PFSK-1 (cell line): Measurements from ENCODE around the gene SND1.
A peak's percentile ranks its signal among the peaks of the same experiment; 100 is the strongest.

Source experiments
- FOXP2 ChIP-seq: optimal IDR thresholded peaks from 2 replicates; pipeline ENCODE3; 2011; ENCODE audit warnings: borderline replicate concordance, control low read depth, inconsistent platforms; ENCODE audit not compliant: insufficient read depth; ENCODE audit errors: extremely low read length, extremely low read depth
- POLR2AphosphoS5 ChIP-seq: IDR thresholded peaks from 2 replicates; pipeline ENCODE4 v1.6.1; 2012; ENCODE audit warnings: low read depth, mild to moderate bottlenecking, control low read depth, low read length, moderate library complexity
- SIN3A ChIP-seq: IDR thresholded peaks from 2 replicates; pipeline ENCODE4 v1.6.1; 2012; ENCODE audit warnings: mild to moderate bottlenecking, low read length, moderate library complexity, borderline replicate concordance; ENCODE audit not compliant: insufficient read depth
- TAF1 ChIP-seq: IDR thresholded peaks from 2 replicates; pipeline ENCODE4 v1.6.1; 2012; ENCODE audit warnings: low read length, control low read depth, borderline replicate concordance; ENCODE audit not compliant: insufficient read depth
- TF ChIP-seq, protein P1 (sequence below), 2 experiments: IDR thresholded peaks; 2 replicates each; pipeline versions ENCODE4 v1.6.1 to v1.8.0; 2011 to 2012; ENCODE audit warnings: low read depth in 2 of 2, low read length in 2 of 2, control low read depth in 1 of 2, inconsistent platforms in 1 of 2, mild to moderate bottlenecking in 1 of 2, moderate library complexity in 1 of 2; ENCODE audit not compliant: insufficient read depth in 1 of 2

The SND1 gene

DNA sequence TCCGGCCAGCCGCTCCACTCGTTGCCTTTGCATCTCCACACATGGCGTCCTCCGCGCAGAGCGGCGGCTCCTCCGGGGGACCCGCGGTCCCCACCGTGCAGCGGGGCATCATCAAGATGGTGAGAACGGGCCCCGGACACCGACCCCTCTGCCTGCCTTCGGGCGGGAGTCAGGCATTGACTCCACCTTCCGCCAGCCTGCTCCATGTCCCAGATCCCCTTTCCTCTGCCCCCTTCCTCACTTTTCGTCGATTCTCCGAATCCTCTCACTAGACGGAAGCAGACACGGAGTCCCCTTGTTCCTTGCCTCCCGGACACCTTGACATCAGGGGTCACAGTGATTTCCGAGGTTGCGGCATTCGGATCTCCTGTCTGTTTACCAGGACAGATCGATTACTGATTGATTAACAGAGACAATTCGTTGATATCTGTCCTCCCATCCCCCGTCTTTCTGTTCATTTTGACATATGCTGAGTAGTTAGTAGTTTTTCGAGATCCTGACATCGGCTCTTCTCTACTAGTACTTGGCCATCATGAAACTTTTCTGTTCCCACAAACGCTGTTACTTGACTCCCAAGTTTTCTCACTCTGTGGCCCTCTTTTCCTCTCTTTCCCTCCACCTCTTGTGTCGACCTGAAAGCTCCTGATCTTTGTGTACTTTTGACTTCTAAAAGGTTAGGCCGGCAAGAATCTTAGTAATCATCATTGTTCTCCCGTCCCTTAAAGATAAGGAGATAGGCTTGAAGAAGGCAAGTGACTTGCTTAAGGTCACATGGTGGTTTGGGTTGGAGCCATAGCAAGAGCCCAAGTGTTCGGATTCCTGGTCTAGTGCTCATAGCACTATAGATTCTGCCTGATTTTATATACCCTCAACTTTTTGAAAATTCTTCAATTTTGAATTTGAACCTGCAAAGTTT, 597 bp downstream of the SND1 start:
- TF ChIP-seq SIN3A, result 0 out of 2 replicates have a peak, but pooled peaks have one; percentile 57
- TF ChIP-seq FOXP2, result no peak

GRCh38 chr7:127653396-127653795, 1.4 kb downstream of the SND1 start:
- TF ChIP-seq FOXP2, result no peak
- TF ChIP-seq TAF1, result no peak
- TF ChIP-seq, protein P1, sequence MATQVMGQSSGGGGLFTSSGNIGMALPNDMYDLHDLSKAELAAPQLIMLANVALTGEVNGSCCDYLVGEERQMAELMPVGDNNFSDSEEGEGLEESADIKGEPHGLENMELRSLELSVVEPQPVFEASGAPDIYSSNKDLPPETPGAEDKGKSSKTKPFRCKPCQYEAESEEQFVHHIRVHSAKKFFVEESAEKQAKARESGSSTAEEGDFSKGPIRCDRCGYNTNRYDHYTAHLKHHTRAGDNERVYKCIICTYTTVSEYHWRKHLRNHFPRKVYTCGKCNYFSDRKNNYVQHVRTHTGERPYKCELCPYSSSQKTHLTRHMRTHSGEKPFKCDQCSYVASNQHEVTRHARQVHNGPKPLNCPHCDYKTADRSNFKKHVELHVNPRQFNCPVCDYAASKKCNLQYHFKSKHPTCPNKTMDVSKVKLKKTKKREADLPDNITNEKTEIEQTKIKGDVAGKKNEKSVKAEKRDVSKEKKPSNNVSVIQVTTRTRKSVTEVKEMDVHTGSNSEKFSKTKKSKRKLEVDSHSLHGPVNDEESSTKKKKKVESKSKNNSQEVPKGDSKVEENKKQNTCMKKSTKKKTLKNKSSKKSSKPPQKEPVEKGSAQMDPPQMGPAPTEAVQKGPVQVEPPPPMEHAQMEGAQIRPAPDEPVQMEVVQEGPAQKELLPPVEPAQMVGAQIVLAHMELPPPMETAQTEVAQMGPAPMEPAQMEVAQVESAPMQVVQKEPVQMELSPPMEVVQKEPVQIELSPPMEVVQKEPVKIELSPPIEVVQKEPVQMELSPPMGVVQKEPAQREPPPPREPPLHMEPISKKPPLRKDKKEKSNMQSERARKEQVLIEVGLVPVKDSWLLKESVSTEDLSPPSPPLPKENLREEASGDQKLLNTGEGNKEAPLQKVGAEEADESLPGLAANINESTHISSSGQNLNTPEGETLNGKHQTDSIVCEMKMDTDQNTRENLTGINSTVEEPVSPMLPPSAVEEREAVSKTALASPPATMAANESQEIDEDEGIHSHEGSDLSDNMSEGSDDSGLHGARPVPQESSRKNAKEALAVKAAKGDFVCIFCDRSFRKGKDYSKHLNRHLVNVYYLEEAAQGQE (IDR thresholded peaks at IDR 0.05; ENCODE audit: insufficient read depth in 1 of 2, low read depth in 2 of 2, low read length in 2 of 2), result no peak
- no peak for TF ChIP-seq SIN3A
- TF ChIP-seq POLR2AphosphoS5, result no peak

DNA sequence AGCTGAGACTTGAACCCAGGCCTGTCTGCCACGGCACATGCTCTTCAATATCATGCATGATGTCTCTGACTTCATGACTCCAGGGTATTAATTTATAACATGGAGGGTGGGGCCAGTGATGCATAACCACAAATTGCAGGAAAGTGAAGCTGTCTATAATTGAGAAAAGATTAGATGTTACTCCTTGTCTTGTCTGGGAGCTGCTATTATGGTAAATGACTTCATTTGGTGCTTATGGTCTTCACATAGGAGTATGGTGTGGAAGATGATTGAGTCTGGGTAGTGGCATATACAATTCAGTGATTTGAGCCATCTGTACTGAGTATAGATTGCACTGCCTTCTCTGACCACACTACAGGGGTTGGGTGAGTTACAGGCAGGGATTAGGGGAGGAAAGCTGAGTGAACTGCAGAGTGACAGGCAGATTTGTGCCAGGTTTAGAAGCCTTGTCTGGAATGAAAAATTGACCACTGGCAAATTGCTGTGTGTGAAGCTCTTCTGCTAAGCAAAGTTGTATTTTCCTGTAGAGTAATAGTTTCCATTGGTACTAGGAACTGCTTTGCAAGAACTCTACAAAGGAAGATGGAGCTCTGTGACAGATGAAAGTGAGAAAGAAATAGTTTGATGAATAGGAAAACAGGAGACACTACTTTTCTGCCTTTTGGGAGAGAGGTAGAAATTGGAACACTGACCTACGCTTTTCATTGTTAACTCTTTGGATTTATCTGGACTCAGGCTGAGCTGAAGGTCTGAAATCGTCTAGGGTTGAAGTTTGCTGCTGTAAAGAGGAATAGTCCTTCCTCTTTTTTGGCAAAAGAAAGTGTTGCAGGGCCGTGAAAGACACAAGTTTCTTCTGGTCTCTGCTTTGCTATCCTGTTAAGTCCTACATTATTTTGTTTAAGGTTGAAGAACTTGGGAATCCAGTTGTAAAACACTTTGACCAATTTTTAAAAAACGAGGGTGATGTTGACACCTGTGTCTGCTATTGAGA, 2.7 kb downstream of the SND1 start:
- TF ChIP-seq SIN3A, result no peak

DNA sequence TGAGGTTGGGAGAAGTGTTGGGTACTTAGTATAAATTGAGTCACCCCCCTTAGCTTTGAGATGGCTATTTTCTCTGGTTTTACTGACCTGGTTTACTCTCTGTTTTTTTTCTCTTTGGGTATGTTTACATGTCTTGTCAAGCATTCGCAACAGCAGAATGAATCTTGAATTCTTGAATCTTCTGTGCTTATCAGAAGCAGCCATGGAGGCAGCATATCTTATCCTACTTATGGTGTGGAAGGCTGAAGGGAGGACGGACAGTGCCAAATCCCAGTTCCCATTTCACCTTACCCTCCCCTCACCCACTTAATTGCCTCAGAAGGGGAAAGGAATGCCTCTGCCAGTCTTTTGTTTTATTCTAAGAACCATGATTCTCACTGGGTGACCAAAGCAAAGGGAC, 3.7 kb downstream of the SND1 start:
- TF ChIP-seq FOXP2, result no peak
- TF ChIP-seq, protein P1 (IDR thresholded peaks at IDR 0.05; ENCODE audit: insufficient read depth in 1 of 2, low read depth in 2 of 2, low read length in 2 of 2), result no peak
- no peak for TF ChIP-seq SIN3A
- no peak for TF ChIP-seq TAF1
- no peak for TF ChIP-seq POLR2AphosphoS5

DNA sequence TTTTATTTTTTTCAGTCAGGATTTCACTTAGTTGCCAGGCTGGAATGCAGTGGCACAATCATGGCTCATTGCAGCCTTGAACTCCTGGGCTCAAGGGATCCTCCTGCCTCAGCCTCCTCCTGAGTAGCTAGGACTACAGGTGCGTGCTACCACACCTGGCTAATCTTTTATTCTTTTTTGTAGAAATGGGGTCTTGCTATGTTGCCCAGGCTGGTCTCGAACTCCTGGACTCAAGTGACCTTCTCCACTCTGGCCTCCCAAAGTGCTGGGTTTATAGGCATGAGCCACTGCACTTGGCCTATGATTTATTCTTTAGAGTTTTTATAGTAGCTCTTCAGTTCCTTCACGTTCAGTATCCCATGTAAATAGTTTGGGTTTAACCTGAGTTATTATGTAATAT, 5.5 kb downstream of the SND1 start:
- no peak for TF ChIP-seq POLR2AphosphoS5

GRCh38 chr7:127658970-127659630, 7.1 kb downstream of the SND1 start:
- TF ChIP-seq SIN3A (no peak), POLR2AphosphoS5 (no peak)
- TF ChIP-seq, protein P1 (IDR thresholded peaks at IDR 0.05; ENCODE audit: insufficient read depth in 1 of 2, low read depth in 2 of 2, low read length in 2 of 2), result no peak
